IPS-18c (cell line): ENCODE results near the gene FES.
"Not testable (repeated sequence)": the region's sequence is repeated elsewhere in the genome, so short reads cannot be mapped to it uniquely, and the experiment has no call there.

Experiments used
- H3K4me3 ChIP-seq: 2 replicates; pipeline ENCODE4 v1.7.0; 2013; ENCODE audit warnings: low read depth, mild to moderate bottlenecking, low read length, moderate library complexity; ENCODE audit not compliant: insufficient read depth
- H3K9me3 ChIP-seq: one replicate; pipeline ENCODE4 v1.6.1; 2013; ENCODE audit warnings: mild to moderate bottlenecking, low read length, moderate library complexity; ENCODE audit not compliant: control insufficient read depth, insufficient read depth

Gene FES

GRCh38 chr15:90871139-90871715 lies 13.1 kb upstream of the FES start:
- peak overlapping the region; percentile 65 for H3K4me3 ChIP-seq
- no peaks in the 10 kb centered on the region for H3K9me3 ChIP-seq

DNA sequence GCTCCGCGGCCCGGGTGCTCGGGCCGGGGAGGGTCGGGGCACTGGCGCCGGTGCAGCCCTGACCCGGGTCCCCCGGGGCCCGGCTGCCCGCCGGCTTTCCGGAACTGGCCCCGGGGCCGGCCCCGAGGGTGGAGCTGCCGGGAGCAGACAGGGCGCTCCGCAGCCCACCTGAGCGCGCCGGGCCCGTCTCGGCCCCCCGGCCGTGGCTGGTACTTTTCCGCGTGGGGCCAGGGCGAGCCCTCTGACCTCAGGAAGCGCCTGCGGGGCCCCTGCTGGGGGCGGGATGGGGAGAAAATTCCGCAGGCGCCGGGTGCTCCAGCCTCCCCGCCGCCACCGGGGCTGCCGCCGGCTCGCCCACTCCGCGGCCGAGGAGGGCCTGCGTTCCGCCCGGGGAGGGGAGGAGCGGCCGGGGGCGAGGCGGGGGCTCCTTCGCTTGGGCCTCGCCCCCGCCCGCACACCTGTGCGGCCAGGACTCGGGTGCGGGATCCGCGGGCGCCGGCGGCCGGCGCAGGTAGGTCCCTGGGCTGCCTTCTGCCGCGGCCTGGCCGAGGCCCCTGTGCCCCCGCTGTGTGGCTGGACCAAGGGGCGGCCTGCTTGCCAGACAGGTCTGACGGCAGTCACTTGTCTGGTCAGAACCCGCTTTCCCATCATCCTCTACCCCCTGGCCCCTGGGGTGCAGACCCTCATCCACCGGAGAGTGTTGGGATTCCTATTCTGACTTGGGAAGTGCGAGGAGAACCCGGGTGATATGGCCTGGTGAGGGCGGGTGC lies 12.4 kb upstream of the FES start:
- Histone ChIP-seq H3K4me3 (peak overlapping the region; percentile 65), H3K9me3 (no peaks in the 10 kb centered on the region)

DNA sequence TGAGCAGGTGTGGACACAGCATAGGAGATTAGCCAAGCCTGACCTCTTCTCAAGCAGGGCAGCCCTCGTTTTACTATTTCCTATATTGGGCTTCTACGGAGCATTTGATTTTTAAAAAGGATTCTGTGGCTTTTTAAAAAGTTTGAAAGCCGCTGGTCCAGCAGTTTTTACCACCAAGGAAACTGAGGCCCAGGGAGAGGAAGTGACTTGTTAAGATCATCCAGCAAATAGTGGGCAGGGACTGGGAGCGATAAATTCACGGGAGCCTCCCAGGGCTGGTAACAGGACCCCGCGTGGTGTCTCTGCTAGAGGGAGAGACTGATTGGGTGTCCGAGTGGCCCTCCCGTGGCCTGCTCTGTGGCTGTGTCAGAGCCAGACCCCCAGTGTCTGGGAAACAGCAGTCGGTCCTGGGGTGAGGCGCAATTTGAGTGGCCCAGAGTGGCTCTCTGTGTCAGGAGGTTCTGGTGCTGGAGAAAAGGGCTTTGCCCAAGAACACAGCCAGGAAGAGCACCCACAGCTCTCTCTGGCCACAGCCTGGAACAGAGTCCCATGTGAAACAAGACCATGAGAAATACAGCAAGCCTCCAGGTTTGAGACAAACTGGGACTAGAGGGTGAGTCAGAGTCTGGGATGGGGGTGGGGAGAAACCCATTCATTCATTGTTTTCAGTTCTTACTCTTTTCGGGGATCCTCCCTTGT lies 11.7 kb upstream of the FES start:
- Histone ChIP-seq H3K9me3 (no peaks in the 10 kb centered on the region), H3K4me3 (peak overlapping the region; percentile 65)

DNA sequence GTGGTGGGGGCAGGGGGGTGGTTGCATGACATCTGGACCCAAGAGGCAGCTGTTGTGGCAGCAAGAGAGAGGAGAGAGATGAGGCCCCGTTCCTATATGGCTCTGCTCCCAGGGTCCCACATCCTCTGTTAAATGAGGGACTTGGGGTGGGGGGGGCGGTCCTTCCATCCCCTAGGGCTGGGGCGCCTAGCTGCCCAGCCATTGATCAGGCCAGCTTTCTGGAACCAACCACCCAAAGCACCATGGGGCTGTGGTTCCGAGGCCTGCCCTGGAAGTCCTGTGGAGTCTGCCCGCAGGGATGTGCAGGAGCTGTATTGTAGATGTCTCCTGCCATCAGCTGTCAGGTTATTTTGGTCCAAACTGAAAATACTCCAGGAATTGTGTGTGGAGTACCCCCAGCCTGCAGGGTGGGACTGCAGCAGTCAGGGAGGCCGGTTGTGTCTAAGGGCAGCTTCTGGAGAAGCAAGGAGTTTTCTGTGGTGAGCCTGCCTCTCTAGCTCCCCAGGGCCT lies 10.8 kb upstream of the FES start:
- Histone ChIP-seq H3K9me3 (no peaks in the 10 kb centered on the region), H3K4me3 (no peak overlapping the region; the same call in 1 of the 2 replicates)

- H3K4me3 ChIP-seq: no peak overlapping the region
- H3K9me3 ChIP-seq: no peaks in the 10 kb centered on the region
Observed at GRCh38 chr15:90873998-90874605, 10.2 kb upstream of the FES start.

- not testable (repeated sequence) for H3K4me3 ChIP-seq
Observed at GRCh38 chr15:90874986-90875385, 9.3 kb upstream of the FES start.

DNA sequence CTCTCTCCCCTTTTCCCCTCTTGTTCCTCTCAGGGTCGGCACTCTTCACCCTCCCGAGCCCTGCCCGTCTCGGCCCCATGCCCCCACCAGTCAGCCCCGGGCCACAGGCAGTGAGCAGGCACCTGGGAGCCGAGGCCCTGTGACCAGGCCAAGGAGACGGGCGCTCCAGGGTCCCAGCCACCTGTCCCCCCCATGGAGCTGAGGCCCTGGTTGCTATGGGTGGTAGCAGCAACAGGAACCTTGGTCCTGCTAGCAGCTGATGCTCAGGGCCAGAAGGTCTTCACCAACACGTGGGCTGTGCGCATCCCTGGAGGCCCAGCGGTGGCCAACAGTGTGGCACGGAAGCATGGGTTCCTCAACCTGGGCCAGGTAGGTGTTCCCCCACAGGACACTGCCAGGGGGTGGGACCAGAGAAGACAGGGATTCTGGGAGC lies 8.7 kb upstream of the FES start:
- no peaks in the 10 kb centered on the region for H3K9me3 ChIP-seq
- no peak overlapping the region for H3K4me3 ChIP-seq

More at GRCh38 chr15:90874986-90875385, 9.3 kb upstream of the FES start:
- H3K9me3 ChIP-seq: not testable (repeated sequence)

- no peak overlapping the region for H3K4me3 ChIP-seq
- H3K9me3 ChIP-seq: no peaks in the 10 kb centered on the region
Observed at GRCh38 chr15:90876046-90876445, 8.3 kb upstream of the FES start.

- H3K9me3 ChIP-seq: no peaks in the 10 kb centered on the region
Observed at GRCh38 chr15:90876512-90877170, 7.7 kb upstream of the FES start.

GRCh38 chr15:90877315-90877714 lies 7.0 kb upstream of the FES start:
- Histone ChIP-seq H3K4me3 (no peak overlapping the region; the same call in 1 of the 2 replicates), H3K9me3 (no peaks in the 10 kb centered on the region)

More at GRCh38 chr15:90876512-90877170, 7.7 kb upstream of the FES start:
- no peak overlapping the region for H3K4me3 ChIP-seq

- Histone ChIP-seq H3K4me3 (no peak overlapping the region), H3K9me3 (no peaks in the 10 kb centered on the region)
Observed at GRCh38 chr15:90877996-90878395, 6.3 kb upstream of the FES start.

GRCh38 chr15:90878660-90879059 lies 5.6 kb upstream of the FES start:
- Histone ChIP-seq H3K4me3 (no peak overlapping the region), H3K9me3 (no peaks in the 10 kb centered on the region)

DNA sequence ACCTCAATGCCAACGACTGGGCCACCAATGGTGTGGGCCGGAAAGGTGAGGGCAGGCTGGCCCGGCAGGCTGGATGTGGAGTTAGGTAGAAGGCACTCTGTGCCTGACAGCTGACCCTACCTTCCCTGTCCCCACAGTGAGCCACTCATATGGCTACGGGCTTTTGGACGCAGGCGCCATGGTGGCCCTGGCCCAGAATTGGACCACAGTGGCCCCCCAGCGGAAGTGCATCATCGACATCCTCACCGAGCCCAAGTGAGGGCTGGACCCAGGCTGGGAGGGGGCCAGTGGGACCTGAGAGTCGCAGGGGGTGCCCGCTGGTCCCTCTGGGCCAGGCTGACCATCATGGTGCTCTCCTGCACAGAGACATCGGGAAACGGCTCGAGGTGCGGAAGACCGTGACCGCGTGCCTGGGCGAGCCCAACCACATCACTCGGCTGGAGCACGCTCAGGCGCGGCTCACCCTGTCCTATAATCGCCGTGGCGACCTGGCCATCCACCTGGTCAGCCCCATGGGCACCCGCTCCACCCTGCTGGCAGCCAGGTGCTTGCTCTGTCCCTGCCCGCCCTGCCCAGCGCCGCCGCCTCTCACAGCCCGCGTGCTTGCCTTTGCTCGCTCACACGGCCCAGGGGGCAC lies 4.5 kb upstream of the FES start:
- Histone ChIP-seq H3K4me3 (no peak overlapping the region), H3K9me3 (no peaks in the 10 kb centered on the region)

DNA sequence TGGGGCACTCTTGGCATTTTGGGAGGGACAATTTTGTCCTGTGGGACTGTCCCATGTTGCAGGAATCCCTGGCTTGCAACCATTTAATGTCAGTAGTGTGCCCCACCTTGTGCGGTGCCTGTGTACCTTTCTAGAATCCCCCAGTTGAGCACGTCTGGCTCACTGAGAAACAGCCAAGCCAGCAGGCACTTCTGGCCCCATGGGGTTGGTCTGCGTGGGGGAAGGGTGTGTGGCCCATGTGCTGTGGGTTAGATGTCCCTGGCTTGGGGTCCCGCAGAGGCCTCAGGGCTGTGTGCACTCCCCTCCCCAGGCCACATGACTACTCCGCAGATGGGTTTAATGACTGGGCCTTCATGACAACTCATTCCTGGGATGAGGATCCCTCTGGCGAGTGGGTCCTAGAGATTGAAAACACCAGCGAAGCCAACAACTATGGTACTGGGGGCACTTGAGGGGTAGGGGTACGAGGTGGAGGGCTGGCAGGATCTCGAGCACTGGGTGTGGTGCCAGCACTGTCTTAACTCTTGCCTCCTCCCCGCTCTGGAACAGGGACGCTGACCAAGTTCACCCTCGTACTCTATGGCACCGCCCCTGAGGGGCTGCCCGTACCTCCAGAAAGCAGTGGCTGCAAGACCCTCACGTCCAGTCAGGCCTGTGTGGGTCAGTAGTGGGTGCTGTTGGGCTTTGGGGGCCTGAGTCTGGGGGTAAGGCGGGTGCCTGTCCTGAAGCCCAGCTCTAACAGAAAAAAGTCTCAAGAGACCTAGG lies 3.7 kb upstream of the FES start:
- H3K9me3 ChIP-seq: no peaks in the 10 kb centered on the region
- H3K4me3 ChIP-seq: no peak overlapping the region

- no peaks in the 10 kb centered on the region for H3K9me3 ChIP-seq
- H3K4me3 ChIP-seq: no peak overlapping the region
Observed at GRCh38 chr15:90881181-90881977, 2.9 kb upstream of the FES start.
